HG03045 (cell line): Measurements from ENCODE around the gene ZNF428.
"Not testable (repeated sequence)": the region's sequence is repeated elsewhere in the genome, so short reads cannot be mapped to it uniquely, and the experiment has no call there.

Source experiments
- ATAC-seq: cut with Tn5 transposase; IDR thresholded peaks from one replicate; pipeline ENCODE4 v1.9.1; 2021; ENCODE audit warnings: mild to moderate bottlenecking, moderate library complexity; ENCODE audit not compliant: unreplicated experiment

The ZNF428 gene

DNA sequence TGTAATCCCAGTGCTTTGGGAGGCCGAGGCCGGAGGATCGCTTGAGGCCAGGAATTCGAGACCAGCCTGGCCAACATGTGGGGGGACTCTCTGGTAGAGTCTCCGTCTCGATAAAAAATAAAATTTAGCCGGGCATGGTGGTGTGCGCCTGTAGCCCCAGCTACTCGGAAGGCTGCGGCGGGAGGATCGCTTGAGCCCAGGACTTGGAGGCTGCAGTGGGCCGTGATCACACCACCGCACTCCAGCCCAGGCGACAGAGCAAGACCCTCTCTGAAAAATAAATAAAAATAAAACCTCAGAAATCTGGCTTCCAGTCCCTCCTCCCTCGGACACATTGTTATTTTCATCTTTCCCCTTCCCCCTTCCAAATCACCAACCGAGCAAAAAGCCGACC lies 23.8 kb downstream of the ZNF428 start:
- peak; percentile 9 for ATAC-seq

- no peak for ATAC-seq
Observed at GRCh38 chr19:43594710-43595604, 24.5 kb downstream of the ZNF428 start.

GRCh38 chr19:43594081-43594697 lies 25.2 kb downstream of the ZNF428 start:
- ATAC-seq: no peak

DNA sequence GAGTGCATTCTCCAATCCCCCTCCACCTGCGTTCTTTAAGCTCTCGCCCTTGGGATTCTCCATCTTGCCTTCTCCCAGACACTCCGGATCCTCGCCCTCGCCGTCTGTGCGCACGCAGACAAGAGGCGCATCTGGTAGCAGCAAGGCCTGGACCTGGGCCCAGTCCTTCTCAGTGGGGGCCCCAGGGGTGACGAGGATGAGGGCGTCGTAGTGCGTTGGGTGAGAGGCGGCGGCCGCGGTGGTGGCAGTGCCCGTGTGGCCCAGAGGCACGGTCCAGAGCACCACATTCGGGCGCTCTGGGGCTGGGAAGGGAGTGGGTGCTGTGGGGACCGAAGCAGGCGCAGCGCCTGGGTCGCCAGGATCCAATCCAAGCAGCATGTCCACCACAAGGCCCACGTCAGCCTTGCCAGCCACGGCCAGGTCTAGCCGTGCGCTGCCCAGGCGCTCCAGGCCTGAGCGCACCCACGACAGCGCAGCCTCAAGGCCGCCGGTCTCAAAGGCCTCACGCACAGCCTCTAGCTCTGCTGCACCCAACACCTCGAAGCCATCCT lies 26.6 kb downstream of the ZNF428 start:
- no peak for ATAC-seq

DNA sequence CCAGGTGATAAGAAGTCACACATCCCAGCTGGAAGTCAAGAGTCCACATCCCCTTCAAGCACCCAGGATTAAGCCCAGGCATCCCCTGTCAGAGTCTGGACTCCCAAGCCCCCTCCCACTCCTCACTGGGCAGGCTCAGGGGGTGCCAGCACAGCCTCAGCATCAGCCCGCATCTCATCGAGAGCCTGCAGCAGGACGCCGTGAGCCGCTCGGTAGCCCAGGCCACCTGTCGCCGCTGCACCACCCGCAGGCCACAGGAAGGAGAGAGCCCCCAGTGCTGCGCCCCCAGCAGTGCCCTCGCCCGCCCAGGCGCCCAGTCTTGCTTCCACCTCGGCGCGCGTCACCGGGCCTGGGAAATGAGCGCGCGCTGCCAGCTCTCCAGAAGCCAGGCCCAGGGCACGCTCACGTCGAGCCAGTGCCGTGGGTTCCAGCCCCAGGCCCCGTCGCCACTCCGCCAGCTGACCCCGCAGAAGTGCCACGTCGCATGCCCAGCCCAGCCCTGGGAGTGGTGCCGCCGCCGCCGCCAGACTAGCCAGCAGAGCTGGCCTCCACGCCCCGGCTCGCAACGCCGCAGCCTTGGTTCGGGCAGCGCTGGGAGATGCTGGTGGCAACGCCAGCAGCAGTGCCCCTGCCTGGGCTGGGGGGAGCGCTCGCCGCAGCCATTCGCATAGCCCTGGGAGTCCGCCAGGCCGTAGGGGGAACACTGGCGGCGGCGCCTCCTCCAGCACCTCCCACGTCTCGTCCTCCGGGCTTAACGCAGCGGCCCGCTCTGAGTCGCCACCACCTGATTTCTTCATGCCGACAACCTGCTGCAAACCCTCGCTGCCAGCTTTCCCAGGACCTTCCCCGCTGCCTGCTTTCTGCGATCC lies 27.3 kb downstream of the ZNF428 start:
- no peak for ATAC-seq

- no peak for ATAC-seq
Observed at GRCh38 chr19:43589678-43590077, 29.8 kb downstream of the ZNF428 start.

DNA sequence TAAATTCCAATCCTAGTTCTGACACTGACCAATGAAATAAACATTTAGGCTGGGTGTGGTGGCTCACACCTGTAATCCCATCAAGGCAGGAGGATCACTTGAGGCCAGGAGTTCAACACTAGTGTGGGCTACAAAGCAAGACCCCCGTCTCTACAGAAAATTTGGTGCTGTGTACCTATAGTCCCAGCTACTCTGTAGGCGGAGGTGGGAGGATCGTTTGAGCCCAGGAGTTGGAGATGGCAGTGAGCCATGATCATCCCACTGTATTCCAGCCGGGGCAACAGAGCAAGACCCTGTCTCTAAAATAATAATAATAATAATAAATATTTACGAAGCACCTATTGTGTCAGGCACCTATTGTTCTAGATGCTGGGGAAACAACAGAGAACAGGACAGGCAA lies 30.2 kb downstream of the ZNF428 start:
- ATAC-seq: no peak

- not testable (repeated sequence) for ATAC-seq
Observed at GRCh38 chr19:43587029-43587428, 32.4 kb downstream of the ZNF428 start.

GRCh38 chr19:43586346-43586745 lies 33.1 kb downstream of the ZNF428 start:
- ATAC-seq: no peak

GRCh38 chr19:43584484-43584883 lies 34.9 kb downstream of the ZNF428 start:
- no peak for ATAC-seq

DNA sequence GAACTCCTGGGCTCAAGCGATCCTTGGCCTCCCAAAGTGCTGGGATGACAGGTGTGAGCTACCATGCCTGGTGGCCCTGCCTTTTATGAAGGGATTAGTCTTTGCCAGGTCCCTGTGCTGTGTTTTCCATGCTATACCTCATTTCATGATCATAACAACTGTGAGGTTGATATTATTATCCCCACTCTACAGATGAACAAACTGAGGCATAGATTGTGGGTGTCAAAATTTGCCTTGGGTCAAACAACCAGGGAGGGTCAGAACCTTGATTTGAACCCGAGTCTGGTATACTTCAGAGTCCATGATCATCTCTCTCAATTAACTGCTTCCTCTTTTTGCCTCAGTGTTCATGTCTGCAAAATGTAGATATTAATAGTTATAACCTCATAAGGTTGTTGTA lies 36.9 kb downstream of the ZNF428 start:
- no peak for ATAC-seq

DNA sequence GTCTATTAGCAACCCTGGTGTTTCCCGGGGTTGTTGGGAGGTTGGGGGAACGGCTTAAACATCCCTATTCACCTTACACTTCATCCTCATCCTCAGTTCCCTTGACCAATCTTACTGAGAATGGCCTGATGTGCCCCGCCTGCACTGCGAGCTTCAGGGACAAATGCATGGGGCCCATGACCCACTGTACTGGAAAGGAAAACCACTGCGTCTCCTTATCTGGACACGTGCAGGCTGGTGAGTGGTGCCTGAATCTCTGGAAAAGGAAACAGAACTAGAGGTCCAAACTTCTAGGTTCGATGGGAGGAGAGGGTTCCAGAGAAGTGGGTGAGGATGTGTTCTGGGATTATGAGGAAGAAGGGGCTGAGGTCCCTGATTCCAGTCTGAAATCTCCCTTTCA lies 38.0 kb downstream of the ZNF428 start:
- no peak for ATAC-seq

GRCh38 chr19:43578787-43579186 lies 40.6 kb downstream of the ZNF428 start:
- ATAC-seq: no peak

- ATAC-seq: no peak
Observed at GRCh38 chr19:43575955-43576878, 43.2 kb downstream of the ZNF428 start.

DNA sequence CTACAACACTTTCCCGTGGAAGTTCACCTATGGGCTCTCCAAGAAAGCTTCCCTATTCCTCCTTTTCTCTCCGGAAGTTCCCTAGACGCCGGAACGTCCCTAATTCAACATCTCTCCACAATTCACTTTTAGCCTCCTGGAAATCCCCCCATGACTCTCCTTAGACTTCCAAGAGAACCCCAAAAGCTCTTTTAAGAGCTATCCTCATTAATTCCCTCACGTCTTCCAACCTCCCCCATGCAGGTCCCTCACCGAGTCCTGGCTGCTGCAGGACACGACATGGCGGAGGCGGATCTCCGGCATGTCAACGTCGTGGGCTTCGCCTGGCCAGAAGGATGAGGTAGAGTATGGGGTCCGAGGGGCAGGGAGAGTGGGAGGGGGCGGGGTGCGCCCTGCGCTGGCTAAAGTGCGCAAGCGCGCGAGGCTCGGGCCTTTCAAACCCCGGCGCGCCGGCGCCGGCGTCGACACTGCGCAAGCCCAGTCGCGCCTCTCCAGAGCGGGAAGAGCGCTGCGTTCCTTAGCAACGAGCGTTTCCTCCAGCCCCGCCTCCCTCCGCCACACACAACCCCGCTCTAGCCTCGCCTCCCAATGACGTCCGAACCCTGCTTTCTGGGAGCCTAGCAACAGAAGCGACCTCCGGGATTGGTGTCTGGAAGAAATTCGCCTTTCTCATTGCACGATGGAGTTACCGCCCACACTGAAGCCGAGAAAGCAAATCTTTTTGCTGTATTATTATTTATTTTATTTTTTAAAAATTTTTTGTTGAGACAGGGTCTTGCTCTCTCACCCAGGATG lies 44.1 kb downstream of the ZNF428 start, which contains the start of the genes PINLYP and XRCC1:
Gene PINLYP, plus strand, starts transcription at position 646 of the 795 bp plus-strand sequence. CDS start 1,391 bp downstream, outside the sequence.
Gene XRCC1, minus strand, starts transcription at position 372 of the 795 bp plus-strand sequence. Its CDS starts 69 bp downstream, at position 303.
- ATAC-seq: peak; percentile 92

- no peak for ATAC-seq
Observed at GRCh38 chr19:43574424-43575155, 44.8 kb downstream of the ZNF428 start.

GRCh38 chr19:43572171-43572588 lies 47.2 kb downstream of the ZNF428 start:
- no peak for ATAC-seq

GRCh38 chr19:43570174-43570791 lies 49.1 kb downstream of the ZNF428 start:
- ATAC-seq: no peak
